Thyroid gland (tissue), 4 donors: ENCODE data around the gene SLC12A2.

Experiments
- POLR2A ChIP-seq, 2 donors: fragments of 450-650 bp; IDR thresholded peaks; one replicate each; pipeline ENCODE4 v1.6.1; 2017; ENCODE audit warnings: antibody characterized with exemption in 2 of 2, mild to moderate bottlenecking in 2 of 2, moderate library complexity in 1 of 2
- TF ChIP-seq, protein P1 (sequence below), 6 experiments: fragments of 200-600 bp in 3 of 6; fragments of 450-650 bp in 3 of 6; sonication (generic) in 3 of 6; IDR thresholded peaks; one replicate each; pipeline ENCODE4 v1.5.1; 2016 to 2019; ENCODE audit warnings: antibody characterized with exemption in 6 of 6, mild to moderate bottlenecking in 2 of 6, inconsistent platforms in 1 of 6, moderate library complexity in 1 of 6

DNA sequence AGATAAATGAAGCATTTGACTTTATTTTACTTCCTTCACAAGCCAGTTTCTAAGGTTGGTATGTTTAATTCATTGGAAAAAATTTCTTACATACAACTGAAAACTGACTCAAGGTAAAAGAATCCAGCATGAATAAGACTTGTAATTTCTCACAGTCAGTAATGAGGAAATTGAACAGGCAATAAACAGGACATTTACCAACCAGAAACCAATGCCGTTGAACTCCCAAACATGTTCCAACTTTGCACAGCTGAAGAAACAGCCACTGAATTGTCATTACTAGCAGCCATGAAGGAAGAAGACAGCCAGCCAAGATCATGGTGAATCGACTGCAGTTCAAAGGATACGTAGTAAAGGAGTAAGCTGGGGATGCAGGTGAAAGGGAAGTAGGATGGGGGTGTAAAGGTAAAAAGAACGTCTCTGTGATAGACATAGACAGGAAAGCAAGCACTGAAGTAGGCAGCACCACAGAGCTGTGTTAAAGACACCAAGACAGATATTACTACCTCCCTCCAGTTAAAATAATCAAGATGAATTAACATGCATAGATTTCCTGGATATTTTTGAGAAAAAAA lies 21.3 kb upstream of the SLC12A2 start:
- TF ChIP-seq, protein P1, sequence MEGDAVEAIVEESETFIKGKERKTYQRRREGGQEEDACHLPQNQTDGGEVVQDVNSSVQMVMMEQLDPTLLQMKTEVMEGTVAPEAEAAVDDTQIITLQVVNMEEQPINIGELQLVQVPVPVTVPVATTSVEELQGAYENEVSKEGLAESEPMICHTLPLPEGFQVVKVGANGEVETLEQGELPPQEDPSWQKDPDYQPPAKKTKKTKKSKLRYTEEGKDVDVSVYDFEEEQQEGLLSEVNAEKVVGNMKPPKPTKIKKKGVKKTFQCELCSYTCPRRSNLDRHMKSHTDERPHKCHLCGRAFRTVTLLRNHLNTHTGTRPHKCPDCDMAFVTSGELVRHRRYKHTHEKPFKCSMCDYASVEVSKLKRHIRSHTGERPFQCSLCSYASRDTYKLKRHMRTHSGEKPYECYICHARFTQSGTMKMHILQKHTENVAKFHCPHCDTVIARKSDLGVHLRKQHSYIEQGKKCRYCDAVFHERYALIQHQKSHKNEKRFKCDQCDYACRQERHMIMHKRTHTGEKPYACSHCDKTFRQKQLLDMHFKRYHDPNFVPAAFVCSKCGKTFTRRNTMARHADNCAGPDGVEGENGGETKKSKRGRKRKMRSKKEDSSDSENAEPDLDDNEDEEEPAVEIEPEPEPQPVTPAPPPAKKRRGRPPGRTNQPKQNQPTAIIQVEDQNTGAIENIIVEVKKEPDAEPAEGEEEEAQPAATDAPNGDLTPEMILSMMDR (IDR thresholded peaks at IDR 0.05) = no peak
- TF ChIP-seq POLR2A (IDR thresholded peaks at IDR 0.05) = no peak
